GM21381 (cell line): ENCODE results near the gene DICER1.
"Not testable (repeated sequence)": the region's sequence is repeated elsewhere in the genome, so short reads cannot be mapped to it uniquely, and the experiment has no call there.

Experiments
- ATAC-seq: cut with Tn5 transposase; IDR thresholded peaks from one replicate; pipeline ENCODE4 v1.9.1; 2021; ENCODE audit warnings: mild to moderate bottlenecking, moderate library complexity; ENCODE audit not compliant: unreplicated experiment

The DICER1 gene

DNA sequence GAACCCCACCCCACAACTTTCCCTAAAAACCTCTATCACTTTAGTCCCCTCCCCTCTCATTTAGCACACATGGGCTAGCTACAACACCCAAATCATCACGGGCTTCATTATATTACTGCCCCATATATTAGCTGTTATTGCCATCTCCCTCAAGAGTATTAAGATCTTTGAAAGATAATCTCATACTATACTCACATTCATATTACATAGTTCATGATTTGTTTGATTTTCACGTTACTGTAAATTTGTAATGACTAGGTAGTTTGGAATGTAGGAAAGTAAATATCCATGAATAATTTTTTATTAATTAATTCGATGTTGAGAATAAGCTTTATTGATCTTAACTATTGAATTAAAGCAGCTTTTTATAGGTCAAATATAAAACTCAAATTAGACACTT, 7.9 kb downstream of the DICER1 start:
- ATAC-seq: no peak

DNA sequence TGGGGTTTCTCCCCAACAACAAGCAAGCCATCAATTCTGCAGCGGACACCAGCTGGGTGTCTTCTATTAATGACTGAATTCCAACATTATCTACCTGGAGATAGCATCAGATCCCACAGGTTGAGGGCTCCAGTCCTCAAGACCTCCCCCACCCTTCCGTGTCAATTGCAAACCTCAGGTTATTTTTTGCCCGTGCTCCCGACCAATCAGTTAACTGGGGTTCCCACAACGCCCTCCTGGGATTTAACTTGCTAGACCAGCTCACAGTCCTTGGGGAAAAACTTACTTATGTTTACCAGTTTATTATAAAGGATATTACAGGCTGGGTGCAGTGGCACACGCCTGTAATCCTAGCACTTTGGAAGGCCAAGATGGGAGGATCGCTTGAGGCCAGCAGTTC, 9.7 kb downstream of the DICER1 start:
- no peak for ATAC-seq

DNA sequence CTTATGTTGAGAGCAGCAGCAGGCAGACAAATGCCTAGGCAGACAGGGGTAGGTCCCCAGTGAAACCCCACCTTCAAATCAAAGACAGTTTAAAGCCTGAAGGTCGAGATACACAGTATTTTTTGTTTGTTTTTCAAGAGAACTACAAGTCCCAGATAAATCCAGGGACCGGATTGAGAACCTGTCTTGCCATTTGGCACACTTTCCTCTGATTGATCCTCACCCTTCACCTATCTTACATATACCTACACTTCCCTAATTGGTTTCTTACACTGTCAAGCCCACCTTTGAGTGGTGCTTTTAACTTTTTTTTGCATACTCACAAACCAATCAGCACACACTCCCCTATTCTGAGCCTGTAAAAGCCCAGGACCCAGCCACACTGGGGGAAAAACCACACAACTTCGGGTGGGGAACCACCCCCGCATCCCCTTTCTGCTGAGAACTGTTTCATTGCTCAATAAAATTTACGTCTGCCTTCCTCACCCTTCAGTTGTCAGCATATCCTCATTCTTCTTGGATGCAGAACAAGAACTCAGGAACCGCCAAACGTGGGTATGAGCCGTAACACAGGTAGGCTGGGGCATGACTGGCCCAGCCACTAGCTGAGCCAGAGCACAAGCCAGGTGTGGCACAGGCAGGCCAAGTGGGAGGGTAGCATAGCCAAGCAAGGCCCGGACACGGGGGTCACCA, 11.1 kb downstream of the DICER1 start:
- no peak for ATAC-seq

DNA sequence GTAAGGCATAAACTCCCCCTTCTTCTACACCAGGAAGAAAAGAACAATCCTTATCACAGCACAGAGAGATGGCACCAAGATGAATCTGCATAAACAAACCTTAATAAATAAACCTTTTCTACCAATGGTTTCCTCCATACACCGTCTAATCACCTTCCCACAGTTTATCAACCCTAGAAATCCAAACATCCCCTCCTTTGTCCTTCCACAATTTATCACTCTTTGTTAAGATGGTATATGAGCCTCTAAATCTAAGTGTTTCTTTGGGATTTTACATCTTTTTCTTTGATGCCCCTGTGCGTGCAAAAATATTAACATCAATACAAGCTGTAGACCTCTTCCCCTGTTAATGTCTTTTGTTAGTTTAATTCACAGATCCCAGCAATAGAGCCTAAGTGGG, 12.5 kb downstream of the DICER1 start:
- no peak for ATAC-seq

DNA sequence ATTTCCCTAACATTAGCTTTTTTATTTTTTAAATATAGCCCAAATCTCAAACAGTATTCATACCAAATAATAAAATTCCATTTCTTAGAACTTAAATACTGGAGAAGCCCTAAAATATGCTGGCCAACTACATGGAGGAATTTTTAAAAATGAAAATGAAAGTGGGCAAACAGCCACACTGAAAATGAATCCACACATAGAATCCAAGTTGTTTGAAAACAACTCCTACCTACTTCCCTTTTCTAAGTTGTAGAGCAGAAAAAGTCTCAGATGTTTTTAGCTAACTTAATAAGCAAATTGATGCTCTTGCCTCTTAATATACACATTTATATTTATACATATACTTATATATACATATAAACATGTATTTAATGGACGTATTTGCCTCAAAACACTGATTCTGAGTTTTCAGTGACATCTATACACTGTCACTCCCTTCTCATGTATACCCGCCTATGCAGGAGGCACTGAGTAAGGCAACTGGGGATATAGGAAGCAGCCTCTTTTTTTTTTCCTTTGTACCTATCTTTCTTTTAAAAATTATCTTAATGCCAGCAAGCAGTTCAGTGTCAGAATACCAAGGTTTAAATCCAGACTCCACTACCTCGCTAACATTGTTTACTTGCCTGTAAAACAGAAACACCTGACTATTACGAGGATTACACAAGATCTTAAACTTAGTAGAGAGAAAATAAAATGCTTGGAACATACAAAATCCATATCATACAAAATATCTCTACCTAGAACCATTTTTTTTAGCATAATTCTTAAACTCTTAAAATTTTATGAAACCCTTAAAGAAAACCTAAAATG, 13.3 kb downstream of the DICER1 start:
- ATAC-seq: peak; percentile 42

DNA sequence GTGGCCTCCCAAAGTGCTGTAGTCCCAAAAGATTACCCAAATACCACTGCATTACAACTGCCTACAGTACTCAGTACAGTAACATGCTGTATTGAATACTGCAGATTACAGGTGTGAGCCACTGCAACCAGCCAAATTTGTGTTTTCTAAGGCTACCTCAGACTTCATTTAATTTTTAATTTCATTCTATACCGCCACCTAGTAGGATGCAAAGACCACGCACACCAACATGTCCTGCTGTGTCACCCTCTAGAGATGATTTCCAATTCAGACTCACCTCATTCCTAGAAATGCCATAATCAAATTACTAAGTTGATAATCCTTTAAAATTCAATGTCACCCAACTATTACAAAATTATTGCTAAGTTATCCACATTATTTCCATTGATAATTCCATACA, 15.1 kb downstream of the DICER1 start:
- no peak for ATAC-seq

DNA sequence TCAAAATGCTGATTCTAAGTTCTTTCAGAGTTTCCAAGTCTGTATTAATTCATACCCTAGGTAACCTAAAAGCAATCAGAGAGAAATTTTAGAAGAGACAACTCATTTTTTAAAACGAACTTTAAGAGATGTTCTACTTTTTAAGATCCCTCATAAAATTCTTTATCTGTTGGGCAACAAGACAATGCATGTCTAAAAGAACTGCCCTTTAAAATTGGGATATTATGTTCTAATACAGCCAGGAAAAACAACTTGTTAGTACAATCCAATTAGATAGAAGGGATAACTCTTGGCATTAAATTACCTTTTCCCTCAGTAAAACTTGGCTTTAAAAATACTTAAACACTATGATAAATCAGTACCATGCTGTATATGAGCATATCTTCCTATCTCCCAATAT, 15.6 kb downstream of the DICER1 start:
- ATAC-seq: no peak

DNA sequence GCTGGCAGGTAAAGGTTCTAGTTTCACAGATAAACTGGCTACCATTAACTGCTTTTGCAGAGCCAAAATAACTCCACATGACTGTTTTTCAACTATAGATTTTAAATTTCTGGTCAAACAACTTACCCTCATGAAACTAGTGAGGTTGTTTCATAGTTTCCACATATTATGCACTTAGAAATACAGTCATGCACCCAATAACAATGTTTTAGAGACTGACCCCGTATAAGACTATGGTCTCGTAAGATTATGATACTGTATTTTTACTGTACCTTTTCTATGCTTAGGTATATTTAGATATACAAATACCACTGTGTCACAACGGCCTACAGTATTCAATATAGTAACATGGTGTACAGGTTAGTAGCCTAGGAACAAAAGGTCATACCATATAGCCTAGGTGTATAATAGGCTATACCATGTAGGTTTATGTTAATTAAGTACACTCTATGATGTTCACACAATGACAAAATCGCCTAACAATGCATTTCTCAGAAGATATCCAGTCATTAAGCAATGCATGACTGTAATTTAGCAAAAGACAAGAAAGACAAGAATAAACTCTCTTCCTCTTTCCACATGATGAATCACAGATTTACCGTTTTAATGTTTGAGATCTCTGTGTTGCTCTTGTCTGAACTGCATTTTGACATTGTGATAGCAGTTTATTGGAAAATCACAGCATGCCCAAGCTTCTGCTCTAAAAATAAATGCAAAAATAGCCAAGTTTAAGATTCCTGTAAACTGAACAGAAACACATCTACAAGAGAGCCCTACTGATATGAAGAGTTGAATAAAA, 17.1 kb downstream of the DICER1 start:
- no peak for ATAC-seq

GRCh38 chr14:95138876-95139275, 18.5 kb downstream of the DICER1 start:
- no peak for ATAC-seq

DNA sequence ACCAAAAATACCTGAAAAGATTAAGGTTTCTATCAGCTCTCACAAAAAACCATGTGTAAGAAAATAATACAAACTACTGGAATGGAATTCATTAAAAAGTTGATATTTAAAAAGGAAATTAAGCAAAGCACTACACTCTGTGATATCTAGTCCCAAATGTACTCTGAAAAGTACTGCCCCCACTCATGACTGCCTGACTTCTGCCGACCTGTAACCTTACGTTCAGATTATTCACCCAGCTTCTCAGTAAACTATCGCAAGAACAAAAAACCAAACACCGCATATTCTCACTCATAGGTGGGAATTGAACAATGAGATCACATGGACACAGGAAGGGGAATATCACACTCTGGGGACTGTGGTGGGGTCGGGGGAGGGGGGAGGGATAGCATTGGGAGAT, 18.9 kb downstream of the DICER1 start:
- ATAC-seq: not testable (repeated sequence)

- no peak for ATAC-seq
These were observed 19.5 kb downstream of the DICER1 start for GRCh38 chr14:95137804-95138167.

DNA sequence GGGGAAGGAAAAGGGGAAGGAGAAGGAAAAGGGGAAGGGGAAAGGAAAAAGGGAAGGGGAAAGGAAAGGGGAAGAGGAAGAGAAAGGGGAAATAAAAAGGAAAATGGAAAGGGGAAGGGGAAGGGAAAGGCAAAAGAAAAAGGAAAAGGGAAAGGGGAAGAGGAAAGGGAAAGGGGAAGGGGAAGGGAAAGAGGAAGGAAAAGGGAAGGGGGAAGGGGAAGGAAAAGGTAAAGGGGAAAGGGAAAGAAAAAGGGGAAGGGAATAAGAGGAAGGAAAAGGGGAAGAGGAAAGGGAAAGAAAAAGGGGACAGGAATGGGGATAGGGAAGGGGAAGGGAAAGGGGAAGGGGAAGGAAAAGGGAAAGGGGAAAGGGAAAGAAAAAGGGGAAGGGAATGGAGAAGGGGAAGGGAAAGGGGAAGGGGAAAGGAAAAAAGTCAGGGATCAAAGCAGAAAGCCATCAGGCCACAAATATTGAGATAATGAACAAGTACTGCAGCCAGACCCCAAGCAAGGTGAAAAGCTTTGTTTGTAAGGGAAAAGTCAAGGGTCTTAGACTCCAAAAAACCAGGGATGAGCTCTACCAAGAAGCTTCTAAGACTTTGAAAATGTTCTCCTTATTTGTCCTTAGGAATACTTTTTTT, 20.0 kb downstream of the DICER1 start:
- no peak for ATAC-seq

DNA sequence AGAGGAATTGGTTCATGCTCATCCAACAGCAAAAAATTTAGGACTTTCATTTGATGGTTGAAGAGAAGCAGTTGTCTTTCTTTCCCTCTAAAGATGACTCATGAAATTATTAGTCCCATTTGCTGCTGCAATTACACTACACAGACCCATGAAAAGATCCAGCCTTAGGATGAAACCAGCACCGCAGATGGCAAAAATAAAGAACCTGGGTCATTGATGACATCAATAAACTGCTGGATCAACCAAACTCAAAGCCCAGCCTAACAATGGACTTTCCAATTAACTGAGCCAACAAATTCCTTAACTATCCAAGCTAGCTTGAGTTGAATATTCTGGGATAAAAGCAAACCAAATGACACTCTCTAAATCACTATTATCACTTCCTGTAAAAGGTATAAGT, 20.7 kb downstream of the DICER1 start:
- ATAC-seq: no peak

GRCh38 chr14:95134304-95134933, 22.9 kb downstream of the DICER1 start:
- no peak for ATAC-seq

- ATAC-seq: no peak
These were observed 24.0 kb downstream of the DICER1 start for GRCh38 chr14:95133282-95133681.

- no peak for ATAC-seq
These were observed 24.6 kb downstream of the DICER1 start for GRCh38 chr14:95132760-95133159.

DNA sequence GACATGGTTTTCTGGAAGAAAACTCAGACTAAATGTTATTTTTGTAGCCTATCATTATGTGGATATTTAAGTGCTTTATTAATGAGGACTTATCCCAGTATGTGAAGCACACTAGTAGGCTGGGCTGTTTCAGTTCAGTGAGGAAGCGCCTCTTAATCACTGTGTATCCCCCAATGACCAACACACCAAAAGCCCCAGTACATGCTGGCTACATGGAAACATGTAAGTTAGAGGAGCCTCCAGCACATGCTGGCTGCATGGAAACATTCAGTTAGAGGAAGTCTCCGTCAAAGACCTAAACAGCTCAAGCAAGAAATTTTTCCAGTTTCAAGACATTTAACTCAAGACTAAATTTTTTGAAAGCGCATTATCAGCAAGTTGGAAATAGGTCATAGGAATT, 26.8 kb downstream of the DICER1 start:
- no peak for ATAC-seq

DNA sequence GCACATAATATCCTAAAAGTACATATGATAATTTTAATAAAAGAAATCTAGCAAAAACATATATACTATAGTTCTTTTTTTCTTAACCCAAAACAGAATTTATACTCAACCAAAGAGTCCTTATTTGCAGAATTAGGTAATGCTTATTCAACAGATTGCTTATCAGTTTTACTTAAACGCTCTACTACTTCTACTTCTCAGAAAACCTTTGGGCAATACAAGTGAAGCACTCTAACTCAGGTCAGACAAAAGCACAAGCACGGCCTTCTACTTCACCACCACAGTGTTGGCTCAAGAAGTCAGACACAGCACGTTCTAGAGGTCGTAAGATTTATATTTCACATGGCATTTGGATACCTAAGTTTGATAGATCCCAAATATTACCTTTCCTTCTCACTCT, 29.2 kb downstream of the DICER1 start:
- ATAC-seq: no peak

- ATAC-seq: no peak
These were observed 29.8 kb downstream of the DICER1 start for GRCh38 chr14:95127531-95127911.

DNA sequence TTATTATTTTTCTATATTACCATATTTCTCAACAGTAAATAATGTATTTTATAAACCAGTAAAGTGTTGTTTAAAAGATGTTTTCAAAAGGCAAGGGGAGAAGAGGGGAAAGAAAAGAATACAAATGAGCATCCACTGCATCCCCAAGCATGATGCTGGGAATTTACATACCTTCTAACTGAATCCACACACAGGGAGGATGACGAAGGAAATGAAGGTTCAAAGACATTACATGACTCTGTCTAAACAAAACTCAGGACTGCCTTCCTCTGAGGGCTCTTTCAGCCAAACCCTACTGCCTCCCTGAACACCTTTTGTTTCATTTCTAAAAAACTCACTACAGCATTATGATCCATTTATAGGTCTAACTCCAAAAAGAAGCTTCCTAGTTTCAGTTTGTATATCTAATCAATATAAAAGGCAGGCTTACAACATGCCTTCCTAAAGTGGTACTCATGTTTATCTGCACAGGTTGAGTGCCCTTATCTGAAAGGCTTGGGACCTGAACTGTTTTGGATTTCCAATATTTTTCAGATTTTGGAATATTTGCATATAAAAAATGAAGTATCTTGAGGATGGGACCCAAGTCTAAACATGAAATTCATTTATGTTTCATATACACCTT, 30.3 kb downstream of the DICER1 start:
- no peak for ATAC-seq
